Fibroblast of the conjunctiva (primary cell): Measurements from ENCODE around the gene PLN.
A peak's percentile ranks its signal among the peaks of the same experiment; 100 is the strongest.

Source experiments
- DNase-seq: peaks from one replicate; pipeline ENCODE4 v3.0.0-alpha.2; 2010; ENCODE audit warnings: low read depth

PLN gene

GRCh38 chr6:118580585-118581419 lies 32.7 kb downstream of the PLN start:
- peak; percentile 65 for DNase-seq

GRCh38 chr6:118581489-118581959 lies 33.4 kb downstream of the PLN start:
- DNase-seq: no peak

DNA sequence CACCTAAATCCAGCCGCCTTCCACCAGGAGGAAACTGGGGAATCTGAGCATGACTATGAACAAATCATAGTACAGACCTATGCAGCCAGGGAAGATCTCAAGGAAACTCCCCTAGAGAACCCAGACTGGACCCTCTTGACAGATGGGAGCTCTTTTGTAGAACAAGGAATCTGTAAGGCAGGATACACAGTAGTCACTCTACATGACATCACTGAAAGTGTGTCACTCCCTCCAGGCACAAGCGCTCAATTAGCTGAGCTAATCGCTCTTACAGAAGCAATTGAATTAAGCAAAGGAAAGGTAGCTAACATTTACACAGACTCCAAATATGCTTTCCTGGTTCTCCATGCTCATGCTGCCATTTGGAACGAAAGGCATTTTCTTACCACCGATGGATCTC lies 36.8 kb downstream of the PLN start:
- no peak for DNase-seq

DNA sequence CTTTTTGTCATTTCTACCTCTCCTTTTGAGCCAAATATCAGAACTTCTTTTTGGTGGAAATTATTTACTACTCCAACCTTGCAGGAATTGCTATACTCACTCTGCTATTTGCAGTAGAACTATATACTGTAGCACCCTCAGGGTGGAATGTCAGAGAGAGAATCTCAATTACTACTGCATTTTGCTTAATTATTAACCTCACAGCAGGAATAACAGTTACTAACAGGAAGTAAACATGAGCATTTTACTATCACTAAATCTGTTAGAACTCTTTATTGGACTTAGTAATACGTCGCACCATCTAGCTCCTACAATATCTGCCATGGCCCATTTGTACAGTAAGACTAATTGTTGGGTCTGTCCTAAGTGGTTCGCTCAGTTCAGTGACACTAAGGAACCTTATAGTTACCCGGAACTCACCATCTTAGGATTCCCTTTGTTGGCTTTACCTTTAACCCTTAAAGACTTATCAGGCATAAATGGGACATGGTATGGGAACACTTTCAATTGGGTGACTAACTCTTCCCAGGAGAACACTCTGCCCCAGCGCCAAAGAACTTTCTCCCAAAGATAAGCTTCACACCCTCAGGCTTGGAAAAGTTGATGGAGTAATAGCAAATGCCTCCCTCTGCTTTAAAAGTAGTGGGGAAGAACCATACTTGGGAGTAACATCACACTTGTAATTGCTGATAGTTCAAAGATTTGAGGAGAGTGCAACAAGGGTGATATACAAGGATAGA lies 38.8 kb downstream of the PLN start:
- no peak for DNase-seq

GRCh38 chr6:118588626-118589025 lies 40.5 kb downstream of the PLN start:
- no peak for DNase-seq

- DNase-seq: no peak
Observed at GRCh38 chr6:118589186-118589585, 41.1 kb downstream of the PLN start.

- DNase-seq: no peak
Observed at GRCh38 chr6:118589649-118590365, 41.7 kb downstream of the PLN start.

- no peak for DNase-seq
Observed at GRCh38 chr6:118591897-118592296, 43.8 kb downstream of the PLN start.

DNA sequence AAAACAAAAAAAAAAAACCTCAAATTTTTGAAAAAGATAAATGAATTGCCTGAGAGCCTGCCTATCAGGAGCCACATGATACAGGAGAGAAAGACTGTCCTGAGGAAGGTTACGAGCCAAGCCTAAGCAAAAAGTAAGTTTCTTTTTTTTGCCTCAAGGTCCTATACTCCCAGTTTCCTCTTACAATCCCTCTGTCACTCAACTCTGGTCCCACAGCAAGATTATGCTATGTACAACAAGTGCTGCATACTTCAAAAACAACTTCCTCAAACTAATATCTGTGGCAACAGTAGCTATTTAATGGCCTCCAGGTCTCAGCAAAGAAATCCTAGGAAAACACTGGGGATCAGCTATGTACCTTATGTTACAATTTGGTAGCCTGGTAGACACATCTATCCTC lies 46.8 kb downstream of the PLN start:
- DNase-seq: no peak

DNA sequence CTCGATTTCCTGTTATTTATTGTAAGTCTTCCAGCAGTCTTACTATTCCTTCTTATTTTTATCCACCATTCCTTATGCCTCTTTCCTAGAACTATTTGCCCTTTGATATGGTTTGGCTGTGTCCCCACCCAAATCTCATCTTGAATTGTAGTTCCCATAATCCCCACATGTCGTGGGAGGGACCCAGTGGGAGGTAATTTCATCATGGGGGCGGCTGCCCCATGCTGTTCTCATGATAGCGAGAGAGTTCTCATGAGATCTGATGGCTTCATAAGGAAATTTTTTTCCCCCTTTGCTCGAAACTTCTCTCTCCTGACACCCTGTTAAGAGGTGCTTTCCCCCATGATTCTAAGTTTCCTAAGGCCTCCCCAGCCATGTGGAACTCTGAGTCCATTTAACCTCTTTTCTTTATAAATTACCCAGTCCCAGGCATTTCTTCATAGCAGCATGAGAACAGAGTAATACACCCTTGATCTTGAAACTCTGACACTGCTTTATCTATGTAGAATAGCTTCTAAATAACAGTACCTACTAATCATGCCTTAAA lies 48.8 kb downstream of the PLN start:
- DNase-seq: no peak

GRCh38 chr6:118597636-118598035 lies 49.5 kb downstream of the PLN start:
- no peak for DNase-seq

GRCh38 chr6:118598324-118598723 lies 50.2 kb downstream of the PLN start:
- DNase-seq: no peak

GRCh38 chr6:118602300-118602699 lies 54.2 kb downstream of the PLN start:
- no peak for DNase-seq

DNA sequence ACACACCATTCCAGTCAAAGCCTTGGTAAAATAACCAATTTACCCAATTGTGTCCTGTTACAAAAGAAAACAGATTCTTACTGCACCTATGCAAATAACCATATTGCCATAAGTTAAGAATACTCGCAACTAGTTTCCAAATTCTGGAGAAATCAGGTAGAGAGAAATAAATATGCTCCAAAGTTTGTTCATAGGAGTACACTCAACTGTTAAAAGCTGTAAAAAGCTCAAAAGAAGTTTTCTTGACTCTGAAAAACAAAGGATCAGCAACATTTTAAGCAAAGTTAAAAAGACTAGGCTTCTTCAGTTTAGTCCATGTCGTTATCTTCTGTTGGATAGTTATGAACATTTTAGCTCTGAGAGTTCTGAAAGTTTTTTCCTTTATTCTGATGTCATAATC lies 55.3 kb downstream of the PLN start:
- no peak for DNase-seq

DNA sequence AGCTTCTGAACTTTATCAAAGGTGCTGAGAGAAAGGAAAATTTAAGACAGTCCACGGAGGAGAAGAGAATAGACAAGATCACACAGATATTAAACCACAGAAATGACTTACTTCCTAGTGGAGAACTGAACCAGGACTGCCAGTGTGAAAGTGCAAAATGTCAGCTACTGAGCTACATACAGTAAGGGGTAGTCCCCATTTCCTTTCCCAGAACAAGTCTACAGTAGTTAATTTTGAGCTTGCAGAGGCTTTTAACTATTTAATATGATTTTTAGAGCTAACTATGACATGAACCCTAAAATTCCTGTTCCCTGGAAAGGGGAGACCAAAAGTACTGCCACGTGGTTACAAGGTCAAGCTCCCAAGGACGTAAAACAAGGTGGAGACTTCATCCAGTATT lies 58.2 kb downstream of the PLN start:
- DNase-seq: no peak

- DNase-seq: no peak
Observed at GRCh38 chr6:118606858-118607257, 58.8 kb downstream of the PLN start.
